GM04504 (cell line): ENCODE measurements around the gene SELENON.

Experiments used
- DNase-seq: peaks from one replicate; pipeline ENCODE4 v3.0.0-alpha.2; 2012; ENCODE audit warnings: low read depth

Gene SELENON

GRCh38 chr1:25770541-25771220, 29.3 kb upstream of the SELENON start:
- DNase-seq, result no peak

GRCh38 chr1:25771221-25772114, 28.5 kb upstream of the SELENON start:
- no peak for DNase-seq

- no peak for DNase-seq
Measured at GRCh38 chr1:25772164-25772563, 27.8 kb upstream of the SELENON start.

GRCh38 chr1:25772692-25773245, 27.2 kb upstream of the SELENON start:
- no peak for DNase-seq

GRCh38 chr1:25773441-25774125, 26.4 kb upstream of the SELENON start:
- DNase-seq, result peak; percentile 25

- DNase-seq, result no peak
Measured at GRCh38 chr1:25774206-25774803, 25.7 kb upstream of the SELENON start.

- DNase-seq, result no peak
Measured at GRCh38 chr1:25774921-25775771, 24.8 kb upstream of the SELENON start.

- no peak for DNase-seq
Measured at GRCh38 chr1:25779388-25779787, 20.6 kb upstream of the SELENON start.

GRCh38 chr1:25779894-25780293, 20.1 kb upstream of the SELENON start:
- DNase-seq, result no peak

GRCh38 chr1:25780318-25781129, 19.5 kb upstream of the SELENON start:
- DNase-seq, result no peak

- DNase-seq, result no peak
Measured at GRCh38 chr1:25781130-25781433, 18.9 kb upstream of the SELENON start.

GRCh38 chr1:25782608-25783201, 17.3 kb upstream of the SELENON start:
- no peak for DNase-seq

- DNase-seq, result no peak
Measured at GRCh38 chr1:25784575-25785051, 15.4 kb upstream of the SELENON start.

GRCh38 chr1:25785333-25786067, 14.5 kb upstream of the SELENON start:
- no peak for DNase-seq

- no peak for DNase-seq
Measured at GRCh38 chr1:25786887-25787759, 12.9 kb upstream of the SELENON start.

- DNase-seq, result no peak
Measured at GRCh38 chr1:25787760-25788166, 12.2 kb upstream of the SELENON start.

GRCh38 chr1:25790472-25790871, 9.5 kb upstream of the SELENON start:
- DNase-seq, result no peak

- DNase-seq, result no peak
Measured at GRCh38 chr1:25792115-25792514, 7.9 kb upstream of the SELENON start.
